ENCODE data around the gene FNDC3B.

FNDC3B gene

DNA sequence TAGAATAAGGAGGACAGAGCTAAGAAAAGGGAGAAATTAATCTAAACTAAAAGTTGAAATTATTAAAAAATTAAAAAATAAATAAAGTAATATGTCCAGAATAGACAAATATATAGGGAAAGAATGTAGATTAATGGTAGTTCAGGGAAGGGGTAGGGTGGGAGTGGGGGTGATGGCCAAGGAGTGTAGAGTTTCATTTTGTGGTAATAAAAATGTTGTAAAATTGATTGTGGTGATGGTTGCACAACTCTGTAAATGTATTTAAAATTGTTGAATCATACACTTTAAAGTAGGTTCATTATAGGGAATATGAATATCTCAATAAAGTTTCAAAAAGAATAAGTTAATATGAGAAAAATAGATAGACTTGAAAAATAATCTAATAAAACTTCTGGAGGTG lies 21.0 kb upstream of the FNDC3B start:
- Histone ChIP-seq H3K9me3 (no peaks in the 10 kb centered on the region), H3K4me3 (ENCODE audit: low read depth, low read length) (no peak overlapping the region), H3K27me3 (no peaks in the 10 kb centered on the region), H3K4me1 (no peaks in the 10 kb centered on the region), H3K36me3 (no peaks in the 10 kb centered on the region)
- TF ChIP-seq CTCF (IDR thresholded peaks at IDR 0.05; ENCODE audit: low read depth, low read length): no peak
- DNase-seq: no peak

DNA sequence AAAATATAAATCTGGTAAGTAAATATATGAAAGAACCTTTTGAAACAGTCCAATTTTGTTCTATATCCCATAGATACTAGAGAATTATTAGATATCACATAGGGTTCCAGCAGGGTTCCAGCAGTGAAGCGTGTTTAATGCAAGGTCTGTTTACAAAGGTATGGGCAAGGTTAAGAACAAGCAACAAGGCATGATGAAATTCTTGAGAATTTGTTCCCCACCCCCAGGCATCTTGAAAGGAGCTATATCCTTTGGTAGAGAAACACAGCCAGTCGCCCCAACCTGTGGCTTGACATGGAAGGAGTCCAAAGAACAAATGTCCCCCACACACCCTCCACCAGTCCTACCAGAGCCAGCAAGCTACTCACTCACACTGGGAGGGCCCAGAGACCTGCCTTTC lies 18.6 kb upstream of the FNDC3B start:
- DNase-seq: no peak
- H3K9me3 ChIP-seq: no peaks in the 10 kb centered on the region
- no peak overlapping the region for H3K4me3 ChIP-seq (ENCODE audit: low read depth, low read length)
- no peaks in the 10 kb centered on the region for H3K27me3 ChIP-seq
- H3K36me3 ChIP-seq: no peaks in the 10 kb centered on the region
- H3K4me1 ChIP-seq: no peaks in the 10 kb centered on the region
- no peak for TF ChIP-seq CTCF (IDR thresholded peaks at IDR 0.05; ENCODE audit: low read depth, low read length)

DNA sequence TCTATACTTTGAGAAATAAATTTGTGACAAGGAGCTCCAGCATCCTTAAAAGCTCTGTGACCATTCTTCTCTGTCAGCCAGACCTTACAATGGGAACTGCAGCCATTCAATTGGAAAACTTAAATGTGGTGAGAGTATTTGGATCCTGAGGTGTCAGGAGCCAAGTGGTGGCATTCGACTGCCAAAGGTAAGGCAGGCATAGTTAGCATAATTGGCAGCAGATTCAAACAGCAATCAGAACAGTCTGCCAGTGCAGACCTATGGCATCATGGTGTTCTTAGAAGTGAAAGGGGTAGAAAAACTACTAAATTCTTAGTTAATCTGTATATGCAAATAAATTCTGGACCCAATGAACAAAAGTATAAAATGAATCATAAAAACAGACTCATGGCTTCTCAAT lies 18.2 kb upstream of the FNDC3B start:
- no peaks in the 10 kb centered on the region for H3K36me3 ChIP-seq
- H3K4me3 ChIP-seq (ENCODE audit: low read depth, low read length): no peak overlapping the region
- no peak for TF ChIP-seq CTCF (IDR thresholded peaks at IDR 0.05; ENCODE audit: low read depth, low read length)
- H3K27me3 ChIP-seq: no peaks in the 10 kb centered on the region
- no peak for DNase-seq
- H3K4me1 ChIP-seq: no peaks in the 10 kb centered on the region
- H3K9me3 ChIP-seq: no peaks in the 10 kb centered on the region

GRCh38 chr3:172021859-172022258 lies 17.5 kb upstream of the FNDC3B start:
- DNase-seq: no peak
- Histone ChIP-seq H3K9me3 (no peaks in the 10 kb centered on the region), H3K4me1 (no peaks in the 10 kb centered on the region), H3K27me3 (no peaks in the 10 kb centered on the region), H3K4me3 (ENCODE audit: low read depth, low read length) (no peak overlapping the region), H3K36me3 (no peaks in the 10 kb centered on the region)
- no peak for TF ChIP-seq CTCF (IDR thresholded peaks at IDR 0.05; ENCODE audit: low read depth, low read length)

DNA sequence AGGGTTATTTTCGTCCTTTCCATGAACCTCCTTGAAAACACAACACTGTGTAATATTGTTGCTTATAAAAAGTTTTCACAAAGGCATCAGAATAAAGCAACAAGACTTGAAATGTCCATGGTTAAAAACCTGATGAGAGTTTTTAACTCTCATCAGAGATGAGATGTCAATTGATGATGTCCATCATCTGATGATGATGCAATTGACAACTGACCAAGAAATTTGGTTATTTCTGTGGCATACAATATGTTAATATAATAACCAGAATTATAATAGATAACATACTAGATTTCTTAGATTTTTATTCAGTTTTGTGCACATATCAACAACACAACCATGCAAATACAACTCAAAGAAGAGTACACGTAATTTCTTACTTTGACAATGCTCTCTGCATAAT lies 15.5 kb upstream of the FNDC3B start:
- DNase-seq: no peak
- no peaks in the 10 kb centered on the region for H3K4me1 ChIP-seq
- H3K4me3 ChIP-seq (ENCODE audit: low read depth, low read length): no peak overlapping the region
- TF ChIP-seq CTCF (IDR thresholded peaks at IDR 0.05; ENCODE audit: low read depth, low read length): no peak
- H3K36me3 ChIP-seq: no peaks in the 10 kb centered on the region
- no peaks in the 10 kb centered on the region for H3K27me3 ChIP-seq
- H3K9me3 ChIP-seq: no peaks in the 10 kb centered on the region

- Histone ChIP-seq H3K27me3 (no peaks in the 10 kb centered on the region), H3K9me3 (no peaks in the 10 kb centered on the region), H3K36me3 (no peaks in the 10 kb centered on the region), H3K4me3 (ENCODE audit: low read depth, low read length) (no peak overlapping the region), H3K4me1 (no peaks in the 10 kb centered on the region)
- TF ChIP-seq CTCF (IDR thresholded peaks at IDR 0.05; ENCODE audit: low read depth, low read length): no peak
- DNase-seq: no peak
Measured at GRCh38 chr3:172024679-172025078, 14.7 kb upstream of the FNDC3B start.

Measured in BE2C (cell line).